Endothelial cell of umbilical vein (primary cell): Measurements from ENCODE around the gene MAPT. TPM values are rescaled to one million over a fixed set of nuclear protein-coding genes. Genes with fewer than 3 reads are reported as not detected.

ENCODE experiments used
- BruUV-seq: library from RNA; stranded (reverse); fragments of 400-500 nt; replicated peaks from 2 replicates; lab custom pipeline; 2021; lab: Mats Ljungman, UMichigan
- CTCF ChIA-PET: fragments of 300-600, 350-600 bp; sonication (Branson Sonifier 250); formaldehyde crosslinking; loops from one replicate; lab custom pipeline; 2021; ENCODE audit warnings: antibody characterized with exemption, inconsistent platforms; lab: Charles Lee
- POLR2A ChIA-PET: fragments of 300-600, 350-600 bp; sonication (Branson Sonifier 250); formaldehyde crosslinking; loops from one replicate; lab custom pipeline; 2021; ENCODE audit warnings: antibody characterized with exemption, inconsistent platforms; lab: Charles Lee
- DNase-seq: peaks from one replicate; pipeline ENCODE4 v3.0.0-alpha.2; 2011; ENCODE audit warnings: low read depth, low spot score
- FAIRE-seq: peaks from 2 replicates; lab custom pipeline; 2011; peaks lifted over from hg19 to GRCh38; lab: Jason Lieb, UNC
- H2AFZ ChIP-seq: 2 replicates; pipeline ENCODE4 v1.6.0; 2012; ENCODE audit warnings: low read depth, low read length, control low read depth, inconsistent platforms
- H3K27ac ChIP-seq: 2 replicates; pipeline ENCODE4 v1.5.1; 2011; ENCODE audit warnings: low read depth, mild to moderate bottlenecking, control low read depth, low read length, moderate library complexity; ENCODE audit not compliant: insufficient read depth
- H3K27me3 ChIP-seq, 2 experiments: 2 replicates each; pipeline versions ENCODE4 v1.6.0 to v1.6.1; 2011; ENCODE audit warnings: low read length in 2 of 2, mixed read lengths in 1 of 2; ENCODE audit not compliant: control insufficient read depth in 2 of 2, insufficient read depth in 2 of 2
- H3K36me3 ChIP-seq, 2 experiments: 2 replicates in 1 of 2; 3 replicates in 1 of 2; pipeline ENCODE4 v1.5.1; 2011; ENCODE audit warnings: low read length in 2 of 2, mild to moderate bottlenecking in 1 of 2, moderate library complexity in 1 of 2; ENCODE audit not compliant: control insufficient read depth in 2 of 2, insufficient read depth in 2 of 2; ENCODE audit errors: extremely low read depth in 1 of 2
- H3K4me1 ChIP-seq: 3 replicates; pipeline ENCODE4 v1.5.1; 2011; ENCODE audit warnings: mild to moderate bottlenecking, low read length; ENCODE audit not compliant: control insufficient read depth, insufficient read depth; ENCODE audit errors: extremely low read depth
- H3K4me2 ChIP-seq: 2 replicates; pipeline ENCODE4 v1.6.1; 2011; ENCODE audit warnings: low read length, control low read depth, mixed read lengths; ENCODE audit not compliant: insufficient read depth
- H3K4me3 ChIP-seq, 3 experiments: fragments of 200-600 bp in 1 of 3; sonication (generic), shearing (Covaris generic) in 1 of 3; replicated peaks in 1 of 3; 2 replicates each; pipeline ENCODE4 v1.5.1; 2011 to 2016; ENCODE audit warnings: control low read depth in 3 of 3, low read length in 3 of 3, mild to moderate bottlenecking in 2 of 3, inconsistent platforms in 1 of 3, low read depth in 1 of 3, moderate library complexity in 1 of 3; ENCODE audit not compliant: insufficient read depth in 1 of 3
- H3K79me2 ChIP-seq: 2 replicates; pipeline ENCODE4 v1.6.0; 2012; ENCODE audit warnings: low read length, inconsistent platforms; ENCODE audit not compliant: control insufficient read depth, insufficient read depth
- H3K9ac ChIP-seq: replicated peaks from 2 replicates; pipeline ENCODE3; 2011; ENCODE audit warnings: low read length, control low read depth; ENCODE audit not compliant: insufficient read depth; ENCODE audit errors: extremely low read depth
- H3K9me1 ChIP-seq: replicated peaks from 3 replicates; pipeline ENCODE4 v1.6.0; 2011; ENCODE audit warnings: mild to moderate bottlenecking, low read length; ENCODE audit not compliant: control insufficient read depth, insufficient read depth; ENCODE audit errors: extremely low read depth
- H3K9me3 ChIP-seq: replicated peaks from 2 replicates; pipeline ENCODE4 v1.5.1; 2012; ENCODE audit warnings: low read length, inconsistent platforms; ENCODE audit not compliant: control insufficient read depth, insufficient read depth
- H4K20me1 ChIP-seq: replicated peaks from 2 replicates; pipeline ENCODE3; 2011; ENCODE audit warnings: mild to moderate bottlenecking, low read length; ENCODE audit not compliant: control insufficient read depth, insufficient read depth; ENCODE audit errors: extremely low read depth
- CTCF ChIP-seq, 2 donors: IDR thresholded peaks; 1 replicate in 1 of 2; 2 replicates in 1 of 2; pipeline ENCODE4 v1.5.1; 2011; ENCODE audit warnings: low read length in 2 of 2, mild to moderate bottlenecking in 2 of 2, moderate library complexity in 2 of 2, control low read depth in 1 of 2, inconsistent platforms in 1 of 2, low read depth in 1 of 2; ENCODE audit not compliant: insufficient read depth in 1 of 2; ENCODE audit errors: extremely low read depth in 1 of 2
- EZH2 ChIP-seq: IDR thresholded peaks from 2 replicates; pipeline ENCODE4 v1.6.1; 2012; ENCODE audit warnings: borderline replicate concordance, low read depth, mild to moderate bottlenecking, moderate library complexity, low read length, inconsistent platforms; ENCODE audit not compliant: severe bottlenecking
- FOS ChIP-seq: IDR thresholded peaks from 2 replicates; pipeline ENCODE4 v1.6.1; 2011; ENCODE audit warnings: mild to moderate bottlenecking, low read length, moderate library complexity, borderline replicate concordance; ENCODE audit not compliant: insufficient read depth
- GATA2 ChIP-seq: IDR thresholded peaks from 2 replicates; pipeline ENCODE4 v1.7.0; 2011; ENCODE audit warnings: low read depth, mild to moderate bottlenecking, moderate library complexity, mixed read lengths, low read length; ENCODE audit not compliant: insufficient read length, insufficient read depth
- JUN ChIP-seq: IDR thresholded peaks from 2 replicates; pipeline ENCODE4 v1.6.1; 2011; ENCODE audit warnings: borderline replicate concordance, low read depth; ENCODE audit not compliant: insufficient read length, insufficient read depth
- MAX ChIP-seq: IDR thresholded peaks from 2 replicates; pipeline ENCODE4 v1.6.1; 2011; ENCODE audit not compliant: insufficient read depth, insufficient read length
- MYC ChIP-seq: IDR thresholded peaks from one replicate; pipeline ENCODE4 v1.6.1; 2011; ENCODE audit warnings: mild to moderate bottlenecking, low read depth, low read length
- POLR2A ChIP-seq: IDR thresholded peaks from 2 replicates; pipeline ENCODE4 v1.6.1; 2012; ENCODE audit warnings: low read depth, mild to moderate bottlenecking, control low read depth, low read length
- POLR2AphosphoS5 ChIP-seq: IDR thresholded peaks from 2 replicates; pipeline ENCODE4 v1.6.1; 2012; ENCODE audit warnings: low read depth, mild to moderate bottlenecking, control low read depth, low read length, moderate library complexity; ENCODE audit not compliant: insufficient read depth
- dilution Hi-C: fragments of 300-500 bp; cut with MboI; formaldehyde crosslinking; loops from one replicate; pipeline ENCODE4 v1.15.0; 2019; ENCODE audit warnings: low sequenced_read_pairs; ENCODE audit not compliant: extremely low pct_ligation_motif_present
- intact Hi-C: fragments of 100-400 bp; cut with micrococcal nuclease; formaldehyde crosslinking; loops from one replicate; pipeline ENCODE4 v1.10.0; 2022
- polyA plus RNA-seq, 4 experiments: library from polyadenylated mRNA; depleted of rRNA in 3 of 4; stranded (reverse) in 3 of 4; unstranded in 1 of 4; fragments of >200 nt; gene quantifications; 2 replicates each; pipeline versions ENCODE4 v1.2.1 to v1.2.3, GENCODE V29; 2011 to 2012; ENCODE audit warnings: missing spikeins in 1 of 4
- total RNA-seq: library from RNA; stranded (reverse); gene quantifications from 2 replicates; pipeline ENCODE4 v1.2.3, GENCODE V29; 2021

The MAPT gene
- total and polyA plus RNA-seq, 2 donors (not counting 3 experiments of a cell fraction or from before 2014, with no cell fraction given), result 0.04 to 0.51 TPM

- H4K20me1 ChIP-seq, result no peaks in the 10 kb centered on the region
- intact Hi-C loops, result no loop called here
- H3K27me3 ChIP-seq, result peaks cover 11 to 14% of the 10 kb centered on the region in 2 experiments
- H3K36me3 ChIP-seq, result no peaks in the 10 kb centered on the region
- H3K4me3 ChIP-seq, result no peak overlapping the region
- no peak for TF ChIP-seq EZH2
- TF ChIP-seq POLR2AphosphoS5, result no peak
- TF ChIP-seq GATA2, result no peak
- no peak for TF ChIP-seq MAX
- no peak for TF ChIP-seq MYC
- TF ChIP-seq FOS, result no peak
- no peak for TF ChIP-seq JUN
- TF ChIP-seq CTCF (IDR thresholded peaks at IDR 0.05; ENCODE audit: extremely low read depth in 1 of 2, insufficient read depth in 1 of 2, low read depth in 1 of 2, low read length in 2 of 2), result no peak
- no peak for TF ChIP-seq POLR2A
- H3K27ac ChIP-seq, result no peak overlapping the region
- no peaks in the 10 kb centered on the region for H3K9me1 ChIP-seq
- no peaks in the 10 kb centered on the region for H3K4me1 ChIP-seq
- no peak overlapping the region for H3K9ac ChIP-seq
- dilution Hi-C loops, result no loop called here
- FAIRE-seq, result no peak
- H3K9me3 ChIP-seq, result no peaks in the 10 kb centered on the region
- no TSS peak for BruUV-seq
- CTCF ChIA-PET, result interaction anchor here (1.2 to 1.7 kb wide), 2 partner anchors 10 to 124 kb away, joined by 4 read pairs; no protein-coding TSS in a partner anchor
- no peak for DNase-seq
- POLR2A ChIA-PET, result no interaction called here
- H3K4me2 ChIP-seq, result no peak overlapping the region
- no peaks in the 10 kb centered on the region for H3K79me2 ChIP-seq
- no peak overlapping the region for H2AFZ ChIP-seq
Measured at GRCh38 chr17:45954914-45955313, 60.6 kb downstream of the MAPT start.
